Measurements from ENCODE around the gene JDP2.
A peak's percentile ranks its signal among the peaks of the same experiment; 100 is the strongest.
"Not testable (repeated sequence)": the region's sequence is repeated elsewhere in the genome, so short reads cannot be mapped to it uniquely, and the experiment has no call there.

JDP2 gene, protein sequence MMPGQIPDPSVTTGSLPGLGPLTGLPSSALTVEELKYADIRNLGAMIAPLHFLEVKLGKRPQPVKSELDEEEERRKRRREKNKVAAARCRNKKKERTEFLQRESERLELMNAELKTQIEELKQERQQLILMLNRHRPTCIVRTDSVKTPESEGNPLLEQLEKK

DNA sequence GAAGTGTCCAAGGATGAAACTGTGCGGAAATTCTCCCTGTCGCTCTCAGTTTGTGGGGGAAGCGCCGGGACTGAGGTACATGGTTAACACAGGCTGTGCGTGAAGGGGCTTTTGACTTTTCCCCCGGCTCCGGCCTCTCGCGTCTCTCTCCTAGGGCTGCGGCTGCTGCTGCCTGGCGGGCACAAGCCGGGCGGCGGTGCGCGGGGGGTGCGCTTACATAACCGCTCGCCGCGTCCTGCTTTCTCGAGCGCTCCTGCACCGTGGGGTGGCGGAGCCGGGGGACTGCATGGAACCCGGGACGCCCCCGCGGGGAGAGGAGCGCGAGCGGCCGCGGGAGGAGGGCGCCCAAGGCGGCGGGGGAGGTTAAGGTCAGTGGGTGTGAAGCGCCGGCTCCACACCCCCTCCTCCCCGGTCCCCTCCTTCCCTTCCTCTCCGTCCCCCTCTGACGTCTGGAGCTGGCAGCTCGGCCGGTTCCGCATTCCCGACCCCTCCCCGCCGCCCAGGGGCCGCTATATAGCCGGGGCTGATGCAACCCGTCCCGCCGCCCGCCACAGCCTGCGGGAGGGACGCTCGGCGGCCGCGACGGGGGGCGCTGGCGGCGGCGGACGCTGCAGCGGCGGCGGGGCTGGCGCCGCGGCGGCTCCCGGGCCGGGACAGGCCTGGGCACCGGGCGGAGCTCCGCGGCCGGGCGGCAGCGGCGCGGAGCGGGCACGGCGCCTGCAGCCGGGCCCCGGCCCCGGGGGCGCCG lies at the start of gene JDP2:
TSS of gene JDP2 (plus strand) at position 541 of the 748 bp plus-strand sequence. CDS start 9,899 bp downstream, outside the sequence.
- Histone ChIP-seq H3K4me1 (peaks cover 50 to 65% (median 58%) of the 10 kb centered on the region in 10 experiments), H4K20me1 (peaks cover 24 to 45% (median 41%) of the 10 kb centered on the region in 11 experiments; a peak in 20 of 22 replicates), H3K4me3 (peak within 1 kb of the TSS; percentile 73 to 84 (median 80)), H3K9me3 (replicated peaks in 1 of 11) (peaks cover 0 to 6% (median 3%) of the 10 kb centered on the region in 11 experiments; a peak in 4 of 22 replicates), H3K27ac (peak within 1 kb of the TSS; percentile 67 to 86 (median 77)), H3K9ac (peak within 1 kb of the TSS; percentile 73 to 90 (median 83)), H3K27me3 (peaks cover 0 to 17% (median 0%) of the 10 kb centered on the region in 11 experiments; a peak in 5 of 22 replicates), H3K36me3 (peaks cover 9 to 15% (median 13%) of the 10 kb centered on the region in 11 experiments; a peak in 20 of 22 replicates), H3K4me2 (peak within 1 kb of the TSS; percentile 88 to 99 (median 94))
- peak in 4 of 11 experiments; percentile 17 to 51 (median 22); a peak in 2 of 22 replicates for TF ChIP-seq Cebpa-rat (IDR thresholded peaks at IDR 0.05)

DNA sequence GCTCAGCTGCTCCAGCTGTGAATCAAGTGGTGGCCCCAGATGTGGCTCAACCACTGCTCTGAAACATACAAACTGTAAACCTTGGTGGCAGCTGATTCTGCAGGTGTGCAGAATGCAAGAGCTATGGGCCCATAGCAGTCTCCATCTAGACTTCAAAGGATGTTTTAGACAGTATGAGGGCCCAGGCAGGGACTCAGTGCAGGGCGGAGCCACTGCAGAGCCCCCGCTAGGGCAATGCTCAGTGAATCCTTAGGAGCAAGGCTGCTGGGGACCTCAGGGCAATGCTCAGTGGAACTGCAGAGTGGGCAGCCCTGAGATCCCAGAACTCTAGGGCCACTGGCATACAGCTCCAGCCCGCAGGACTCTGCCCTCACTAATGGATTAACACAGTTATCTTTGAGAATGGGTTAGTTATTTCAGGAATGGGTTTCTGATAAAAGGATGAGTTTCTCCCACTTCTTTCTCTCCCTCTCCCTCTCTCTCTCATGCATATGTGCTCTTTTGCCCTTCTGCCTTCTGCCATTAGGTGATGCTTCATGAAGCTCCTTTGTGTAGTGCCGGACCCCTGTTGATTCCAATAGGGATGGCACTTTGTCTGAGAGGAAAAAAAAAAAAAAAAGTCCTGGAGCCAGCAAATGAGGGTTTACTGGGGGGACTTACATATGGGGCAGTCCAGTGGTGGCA lies 48.4 kb upstream of the JDP2 start:
- Histone ChIP-seq H3K36me3 (no peaks in the 10 kb centered on the region), H3K9ac (no peak overlapping the region), H3K27ac (no peak overlapping the region), H3K27me3 (no peaks in the 10 kb centered on the region), H3K4me2 (no peak overlapping the region), H3K4me1 (peaks cover 0 to 20% (median 0%) of the 10 kb centered on the region in 10 experiments; a peak in 7 of 20 replicates), H4K20me1 (no peaks in the 10 kb centered on the region), H3K4me3 (no peak overlapping the region), H3K9me3 (replicated peaks in 1 of 11) (peaks cover 0 to 3% (median 0%) of the 10 kb centered on the region in 11 experiments; a peak in 3 of 22 replicates)
- TF ChIP-seq Cebpa-rat (IDR thresholded peaks at IDR 0.05) = no peak

DNA sequence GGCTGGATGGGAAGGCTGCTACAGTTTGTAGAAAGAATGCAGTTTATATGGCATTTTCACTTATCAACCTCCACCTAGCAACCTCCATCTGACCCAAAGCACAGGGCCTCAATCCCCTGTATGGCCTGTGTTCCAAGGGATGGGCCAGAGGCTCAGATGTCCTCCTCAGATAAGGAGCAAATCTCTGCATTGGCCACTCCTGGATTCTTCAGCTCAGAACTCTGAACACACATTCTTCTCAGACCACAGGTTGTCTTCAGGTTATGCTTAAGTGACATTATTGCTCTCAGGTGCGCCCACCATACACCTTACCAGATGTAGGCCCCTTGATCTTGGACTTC lies 47.9 kb upstream of the JDP2 start:
- H3K9ac ChIP-seq = no peak overlapping the region
- H3K4me3 ChIP-seq = no peak overlapping the region
- peaks cover 0 to 25% (median 0%) of the 10 kb centered on the region in 10 experiments; a peak in 7 of 20 replicates for H3K4me1 ChIP-seq
- TF ChIP-seq Cebpa-rat (IDR thresholded peaks at IDR 0.05) = no peak
- no peaks in the 10 kb centered on the region for H3K27me3 ChIP-seq
- no peaks in the 10 kb centered on the region for H4K20me1 ChIP-seq
- H3K27ac ChIP-seq = no peak overlapping the region
- no peak overlapping the region for H3K4me2 ChIP-seq
- H3K9me3 ChIP-seq (replicated peaks in 1 of 11) = peaks cover 0 to 8% (median 0%) of the 10 kb centered on the region in 11 experiments; a peak in 5 of 22 replicates
- H3K36me3 ChIP-seq = no peaks in the 10 kb centered on the region

DNA sequence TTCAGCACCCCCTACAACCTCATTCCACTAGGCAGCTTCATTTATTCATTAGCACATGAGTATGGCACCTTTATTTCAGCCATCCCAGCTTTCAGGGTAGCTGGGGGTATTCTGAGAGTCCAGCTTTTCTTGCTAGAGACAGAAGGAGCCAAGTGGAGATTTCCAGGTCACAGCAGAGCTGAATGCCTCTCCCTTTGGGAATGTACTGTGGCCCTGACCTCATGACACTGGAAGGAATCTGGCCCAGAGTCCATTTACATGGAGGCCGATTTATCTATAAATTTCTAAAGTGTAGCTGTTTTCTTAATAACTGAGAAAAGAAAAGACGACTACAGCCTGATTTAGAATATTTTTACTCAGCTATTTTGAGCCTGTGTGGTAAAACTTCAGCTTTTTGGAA lies 47.2 kb upstream of the JDP2 start:
- H3K4me3 ChIP-seq = no peak overlapping the region
- H3K36me3 ChIP-seq = no peaks in the 10 kb centered on the region
- H4K20me1 ChIP-seq = no peaks in the 10 kb centered on the region
- no peak overlapping the region for H3K4me2 ChIP-seq
- H3K4me1 ChIP-seq = peaks cover 0 to 26% (median 0%) of the 10 kb centered on the region in 10 experiments; a peak in 7 of 20 replicates
- H3K9ac ChIP-seq = no peak overlapping the region
- TF ChIP-seq Cebpa-rat (IDR thresholded peaks at IDR 0.05) = no peak
- peaks cover 0 to 9% (median 0%) of the 10 kb centered on the region in 11 experiments; a peak in 5 of 22 replicates for H3K9me3 ChIP-seq (replicated peaks in 1 of 11)
- no peaks in the 10 kb centered on the region for H3K27me3 ChIP-seq
- H3K27ac ChIP-seq = no peak overlapping the region

DNA sequence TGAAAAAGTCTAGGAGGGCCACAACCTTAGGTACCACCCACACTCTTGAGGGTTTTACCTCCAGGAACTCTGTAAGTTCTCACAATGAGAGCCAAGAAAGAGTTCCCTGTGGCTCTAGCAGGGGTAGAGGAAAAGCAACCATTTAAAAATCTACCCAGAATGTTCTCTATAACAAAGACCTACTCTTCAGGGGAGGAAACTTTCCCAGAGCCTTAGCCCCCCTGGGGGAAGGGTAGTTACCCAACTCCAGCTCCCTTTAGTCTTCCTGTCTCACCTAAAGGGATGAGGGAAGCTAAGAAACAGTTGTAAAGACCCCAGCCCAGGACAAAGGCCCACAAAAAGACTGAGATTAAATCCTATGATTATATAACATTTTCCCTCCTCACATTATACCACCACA lies 46.2 kb upstream of the JDP2 start:
- no peaks in the 10 kb centered on the region for H3K27me3 ChIP-seq
- H3K27ac ChIP-seq = no peak overlapping the region
- no peak overlapping the region for H3K4me2 ChIP-seq
- peaks cover 0 to 9% (median 0%) of the 10 kb centered on the region in 11 experiments; a peak in 5 of 22 replicates for H3K9me3 ChIP-seq (replicated peaks in 1 of 11)
- H4K20me1 ChIP-seq = no peaks in the 10 kb centered on the region
- H3K4me3 ChIP-seq = no peak overlapping the region
- H3K4me1 ChIP-seq = peaks cover 0 to 26% (median 0%) of the 10 kb centered on the region in 10 experiments; a peak in 7 of 20 replicates
- H3K9ac ChIP-seq = no peak overlapping the region
- TF ChIP-seq Cebpa-rat (IDR thresholded peaks at IDR 0.05) = no peak
- no peaks in the 10 kb centered on the region for H3K36me3 ChIP-seq

DNA sequence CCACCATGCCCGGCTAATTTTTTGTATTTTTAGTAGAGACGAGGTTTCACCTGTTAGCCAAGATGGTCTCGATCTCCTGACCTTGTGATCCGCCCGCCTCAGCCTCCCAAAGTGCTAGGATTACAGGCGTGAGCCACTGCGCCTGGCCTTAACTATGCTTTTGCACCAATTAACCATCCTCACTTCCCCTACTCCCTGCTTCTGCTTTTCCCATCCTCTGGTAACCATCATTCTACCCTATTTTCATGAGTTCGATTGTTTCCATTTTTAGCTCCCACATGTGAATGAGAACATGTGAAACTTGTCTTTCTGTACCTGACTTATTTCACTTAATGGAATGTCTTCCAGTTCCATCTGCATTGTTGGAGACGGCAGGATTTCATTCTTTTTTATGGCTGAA lies 44.6 kb upstream of the JDP2 start:
- not testable (repeated sequence) for H4K20me1 ChIP-seq; H3K4me3 ChIP-seq; H3K9ac ChIP-seq; H3K27me3 ChIP-seq; H3K9me3 ChIP-seq (replicated peaks in 1 of 11); H3K36me3 ChIP-seq
- Histone ChIP-seq H3K27ac (peak overlapping the region in 3 of 11 experiments; percentile 55 to 74 (median 64); a peak in 5 of 22 replicates), H3K4me1 (peaks cover 0 to 26% (median 0%) of the 10 kb centered on the region in 10 experiments; a peak in 7 of 20 replicates), H3K4me2 (peak overlapping the region in 3 of 11 experiments; percentile 50 to 64 (median 60); a peak in 6 of 22 replicates)

DNA sequence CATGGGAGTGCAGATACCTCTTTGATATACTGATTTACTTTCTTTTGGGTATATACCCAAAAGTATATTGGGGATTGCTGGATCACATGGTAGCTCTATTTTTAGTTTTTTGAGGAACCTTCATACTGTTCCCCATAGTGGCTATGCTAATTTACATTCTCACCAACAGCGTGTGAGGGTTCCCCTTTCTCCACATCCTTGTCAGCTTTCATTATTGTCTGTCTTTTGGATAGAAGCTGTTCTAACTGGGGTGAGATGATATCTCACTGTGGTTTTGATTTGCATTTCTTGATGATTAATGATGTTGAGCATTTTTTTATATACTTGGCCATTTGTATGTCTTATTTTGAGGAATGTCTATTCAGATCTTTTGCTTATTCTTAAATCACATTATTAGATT lies 44.1 kb upstream of the JDP2 start:
- TF ChIP-seq Cebpa-rat (IDR thresholded peaks at IDR 0.05) = no peak
- Histone ChIP-seq H3K36me3 (no peaks in the 10 kb centered on the region), H3K4me3 (no peak overlapping the region), H3K9ac (no peak overlapping the region), H3K9me3 (replicated peaks in 1 of 11) (peaks cover 0 to 9% (median 0%) of the 10 kb centered on the region in 11 experiments; a peak in 5 of 22 replicates), H3K4me2 (peak overlapping the region in 3 of 11 experiments; percentile 50 to 64 (median 60); a peak in 6 of 22 replicates), H3K4me1 (peaks cover 0 to 26% (median 0%) of the 10 kb centered on the region in 10 experiments; a peak in 7 of 20 replicates), H3K27me3 (no peaks in the 10 kb centered on the region), H3K27ac (peak overlapping the region in 3 of 11 experiments; percentile 55 to 74 (median 64); a peak in 5 of 22 replicates), H4K20me1 (no peaks in the 10 kb centered on the region)

DNA sequence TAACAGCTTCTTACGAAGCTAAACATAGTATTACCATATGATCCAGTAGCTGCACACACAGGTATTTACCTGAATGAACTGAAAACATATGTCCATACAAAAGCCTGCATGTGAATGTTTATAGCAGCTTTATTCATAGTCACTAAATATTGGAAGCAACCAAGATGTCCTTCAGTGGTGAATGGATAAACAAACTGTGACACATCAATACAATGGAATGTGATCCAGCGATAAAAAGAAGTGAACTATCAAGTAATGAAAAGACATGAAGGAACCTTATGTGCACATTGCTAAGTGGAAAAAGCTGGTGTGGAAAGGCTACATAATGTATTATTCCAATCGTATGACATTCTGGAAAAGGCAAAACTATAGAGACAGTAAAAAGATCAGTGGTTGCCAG lies 38.1 kb upstream of the JDP2 start:
- no peak for TF ChIP-seq Cebpa-rat (IDR thresholded peaks at IDR 0.05)
- H4K20me1 ChIP-seq = no peaks in the 10 kb centered on the region
- H3K4me2 ChIP-seq = no peak overlapping the region
- no peaks in the 10 kb centered on the region for H3K36me3 ChIP-seq
- no peak overlapping the region for H3K27ac ChIP-seq
- no peaks in the 10 kb centered on the region for H3K27me3 ChIP-seq
- peaks cover 0 to 3% (median 0%) of the 10 kb centered on the region in 10 experiments; a peak in 5 of 20 replicates for H3K4me1 ChIP-seq
- H3K4me3 ChIP-seq = no peak overlapping the region
- peaks cover 0 to 6% (median 0%) of the 10 kb centered on the region in 11 experiments; a peak in 4 of 22 replicates for H3K9me3 ChIP-seq (replicated peaks in 1 of 11)
- no peak overlapping the region for H3K9ac ChIP-seq

DNA sequence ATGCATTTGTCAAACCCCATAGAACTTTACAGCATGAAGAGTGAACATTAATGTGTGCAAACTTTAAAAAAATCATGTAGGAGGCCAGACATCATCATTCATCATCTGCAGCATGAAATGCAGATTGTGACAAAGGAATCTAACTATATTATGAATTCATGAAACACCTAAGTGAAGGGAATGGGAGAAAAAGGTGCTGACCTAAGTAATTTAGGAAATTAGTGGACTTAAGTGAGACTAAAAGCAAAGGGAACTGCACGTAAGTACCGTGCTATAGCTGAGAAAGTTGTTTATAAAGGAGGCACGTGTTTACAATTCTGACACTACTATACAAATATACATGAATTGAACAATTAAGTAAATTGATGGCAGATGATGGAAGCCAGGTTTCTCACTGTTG lies 37.6 kb upstream of the JDP2 start:
- Histone ChIP-seq H3K9ac (no peak overlapping the region), H3K4me2 (no peak overlapping the region), H3K4me3 (no peak overlapping the region), H3K27ac (no peak overlapping the region), H3K27me3 (no peaks in the 10 kb centered on the region), H3K36me3 (no peaks in the 10 kb centered on the region), H3K9me3 (replicated peaks in 1 of 11) (peaks cover 0 to under 1% (median 0%) of the 10 kb centered on the region in 11 experiments; a peak in 1 of 22 replicates), H4K20me1 (no peaks in the 10 kb centered on the region), H3K4me1 (no peaks in the 10 kb centered on the region)
- TF ChIP-seq Cebpa-rat (IDR thresholded peaks at IDR 0.05) = no peak

Data from BLaER1 treated with 17β-estradiol and CSF1 and Interleukin-3, amounts not matched to agents 10 nM and 100 nM (cell line).